ENCODE data around the gene SCMH1.

The SCMH1 gene

GRCh38 chr1:41277371-41277975 lies 35.4 kb upstream of the SCMH1 start:
- DNase-seq, result peak; percentile 30
- Histone ChIP-seq H3K9me3 (ENCODE audit: severe bottlenecking) (no peaks in the 10 kb centered on the region), H3K4me3 (ENCODE audit: low read depth, low read length) (no peak overlapping the region), H3K27ac (no peak overlapping the region), H3K36me3 (no peaks in the 10 kb centered on the region), H3K27me3 (ENCODE audit: insufficient read depth, low read depth, severe bottlenecking) (no peaks in the 10 kb centered on the region)
- TF ChIP-seq, protein P1, sequence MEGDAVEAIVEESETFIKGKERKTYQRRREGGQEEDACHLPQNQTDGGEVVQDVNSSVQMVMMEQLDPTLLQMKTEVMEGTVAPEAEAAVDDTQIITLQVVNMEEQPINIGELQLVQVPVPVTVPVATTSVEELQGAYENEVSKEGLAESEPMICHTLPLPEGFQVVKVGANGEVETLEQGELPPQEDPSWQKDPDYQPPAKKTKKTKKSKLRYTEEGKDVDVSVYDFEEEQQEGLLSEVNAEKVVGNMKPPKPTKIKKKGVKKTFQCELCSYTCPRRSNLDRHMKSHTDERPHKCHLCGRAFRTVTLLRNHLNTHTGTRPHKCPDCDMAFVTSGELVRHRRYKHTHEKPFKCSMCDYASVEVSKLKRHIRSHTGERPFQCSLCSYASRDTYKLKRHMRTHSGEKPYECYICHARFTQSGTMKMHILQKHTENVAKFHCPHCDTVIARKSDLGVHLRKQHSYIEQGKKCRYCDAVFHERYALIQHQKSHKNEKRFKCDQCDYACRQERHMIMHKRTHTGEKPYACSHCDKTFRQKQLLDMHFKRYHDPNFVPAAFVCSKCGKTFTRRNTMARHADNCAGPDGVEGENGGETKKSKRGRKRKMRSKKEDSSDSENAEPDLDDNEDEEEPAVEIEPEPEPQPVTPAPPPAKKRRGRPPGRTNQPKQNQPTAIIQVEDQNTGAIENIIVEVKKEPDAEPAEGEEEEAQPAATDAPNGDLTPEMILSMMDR (IDR thresholded peaks at IDR 0.05; ENCODE audit: low read depth, low read length), result no peak

GRCh38 chr1:41275831-41276230 lies 33.7 kb upstream of the SCMH1 start:
- peaks cover 4% of the 10 kb centered on the region for H3K9me3 ChIP-seq (ENCODE audit: severe bottlenecking)
- no peak overlapping the region for H3K27ac ChIP-seq
- TF ChIP-seq, protein P1 (IDR thresholded peaks at IDR 0.05; ENCODE audit: low read depth, low read length), result no peak
- DNase-seq, result no peak
- H3K4me3 ChIP-seq (ENCODE audit: low read depth, low read length), result no peak overlapping the region
- H3K36me3 ChIP-seq, result no peaks in the 10 kb centered on the region
- no peaks in the 10 kb centered on the region for H3K27me3 ChIP-seq (ENCODE audit: insufficient read depth, low read depth, severe bottlenecking)

DNA sequence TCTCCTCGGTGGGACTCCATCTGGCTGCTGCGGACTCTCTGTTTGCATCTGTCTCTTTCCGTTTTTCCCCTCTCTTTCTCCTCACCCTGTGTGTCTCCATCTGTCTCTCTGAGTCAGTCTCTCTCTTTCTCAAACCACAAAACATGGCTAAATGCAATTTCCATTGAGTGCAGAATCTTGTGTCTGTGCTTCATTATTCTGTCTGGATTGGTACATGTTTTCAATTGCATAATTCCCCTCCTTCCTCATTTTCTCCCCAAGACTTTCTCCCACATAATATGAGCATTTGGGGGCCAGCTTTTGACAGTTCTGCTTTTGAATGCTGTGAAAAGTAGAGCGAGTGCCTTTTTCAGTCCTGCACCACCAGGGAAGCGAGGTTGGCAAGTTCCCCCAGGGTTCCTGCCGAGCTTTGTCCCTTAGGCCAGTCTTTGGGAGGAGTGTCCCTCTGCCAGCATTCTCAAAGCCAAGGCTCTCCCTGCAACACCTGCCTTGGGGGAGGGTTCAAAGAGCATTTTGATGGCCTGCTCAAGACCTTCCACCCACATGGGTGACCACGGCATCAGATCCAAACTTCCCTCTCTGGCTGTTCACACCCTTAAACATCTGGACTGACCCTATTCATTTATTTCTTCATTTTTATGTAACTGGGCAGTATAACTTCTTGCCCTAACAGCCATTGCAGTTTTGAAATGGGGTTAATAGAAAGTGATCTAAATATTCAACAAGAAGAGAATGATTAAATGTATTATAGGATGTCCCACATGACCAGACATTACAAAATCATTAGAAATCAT lies 32.8 kb upstream of the SCMH1 start:
- no peak for DNase-seq
- no peaks in the 10 kb centered on the region for H3K27me3 ChIP-seq (ENCODE audit: insufficient read depth, low read depth, severe bottlenecking)
- H3K4me3 ChIP-seq (ENCODE audit: low read depth, low read length), result no peak overlapping the region

DNA sequence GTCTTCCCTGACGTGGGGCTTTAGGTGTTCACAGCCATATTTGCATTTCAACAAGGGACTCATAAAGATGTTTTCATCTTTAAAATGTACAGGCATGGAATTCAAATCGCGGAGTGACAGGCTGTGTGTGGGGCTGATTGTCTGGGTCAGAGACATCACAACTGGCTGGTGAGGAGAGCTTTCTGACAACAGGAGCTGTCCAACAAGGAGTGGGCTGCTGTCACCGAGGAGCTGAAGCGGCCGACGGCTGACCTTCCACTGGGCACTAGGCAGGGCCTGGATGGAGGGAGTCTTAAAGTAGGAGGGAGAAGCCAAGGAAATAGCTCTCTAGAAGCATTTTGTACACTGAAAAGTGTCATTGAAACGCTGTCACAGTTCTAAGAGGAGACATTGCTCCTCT lies 30.5 kb upstream of the SCMH1 start:
- H3K27ac ChIP-seq, result no peak overlapping the region
- peaks cover 5% of the 10 kb centered on the region for H3K9me3 ChIP-seq (ENCODE audit: severe bottlenecking)

More for the DNA sequence above, 32.8 kb upstream of the SCMH1 start:
- peaks cover 5% of the 10 kb centered on the region for H3K9me3 ChIP-seq (ENCODE audit: severe bottlenecking)
- TF ChIP-seq, protein P1 (IDR thresholded peaks at IDR 0.05; ENCODE audit: low read depth, low read length), result no peak
- H3K27ac ChIP-seq, result no peak overlapping the region
- H3K36me3 ChIP-seq, result no peaks in the 10 kb centered on the region

GRCh38 chr1:41268154-41268770 lies 26.2 kb upstream of the SCMH1 start:
- Histone ChIP-seq H3K27ac (peak overlapping the region; percentile 70), H3K36me3 (no peaks in the 10 kb centered on the region), H3K9me3 (ENCODE audit: severe bottlenecking) (peaks cover 5% of the 10 kb centered on the region), H3K27me3 (ENCODE audit: insufficient read depth, low read depth, severe bottlenecking) (no peaks in the 10 kb centered on the region), H3K4me3 (ENCODE audit: low read depth, low read length) (no peak overlapping the region)
- TF ChIP-seq, protein P1 (IDR thresholded peaks at IDR 0.05; ENCODE audit: low read depth, low read length), result peak; percentile 95
- DNase-seq, result peak; percentile 92

More for the DNA sequence above, 30.5 kb upstream of the SCMH1 start:
- Histone ChIP-seq H3K4me3 (ENCODE audit: low read depth, low read length) (no peak overlapping the region), H3K36me3 (no peaks in the 10 kb centered on the region), H3K27me3 (ENCODE audit: insufficient read depth, low read depth, severe bottlenecking) (no peaks in the 10 kb centered on the region)
- DNase-seq, result no peak
- TF ChIP-seq, protein P1 (IDR thresholded peaks at IDR 0.05; ENCODE audit: low read depth, low read length), result no peak
